ENCODE results near the gene ACTR10. TPM values are rescaled to one million over a fixed set of nuclear protein-coding genes. Genes with fewer than 3 reads are reported as not detected.

Gene ACTR10
- total RNA-seq, 4 donors from 2014 or later, result 45.1 to 149 (median 87.9) TPM

- no peak overlapping the region for H3K4me3 ChIP-seq
- no peaks in the 10 kb centered on the region for H3K9me3 ChIP-seq
- no peak for ATAC-seq
- TF ChIP-seq POLR2A (IDR thresholded peaks at IDR 0.05) (no peak), POLR2AphosphoS5 (IDR thresholded peaks at IDR 0.05) (no peak), CTCF (IDR thresholded peaks at IDR 0.05) (no peak), EP300 (IDR thresholded peaks at IDR 0.05) (no peak)
- 89 to 92% methylated on average over 2 to 4 of the region's 5 CpGs for WGBS, 2 donors (ENCODE audit: low coverage in 1 of 2)
- H3K36me3 ChIP-seq, result peaks cover 0 to 3% of the 10 kb centered on the region in 2 donors
- no peaks in the 10 kb centered on the region for H3K27me3 ChIP-seq
- no peak overlapping the region for H3K27ac ChIP-seq
- peaks cover 0 to 33% (median 11%) of the 10 kb centered on the region in 3 donors for H3K4me1 ChIP-seq
Measured at GRCh38 chr14:58198086-58198485, 1.9 kb upstream of the ACTR10 start.

GRCh38 chr14:58200480-58200841, 512 bp downstream of the ACTR10 start:
- Histone ChIP-seq H3K27me3 (no peaks in the 10 kb centered on the region), H3K4me3 (peak overlapping the region; percentile 89 to 92), H3K9me3 (no peaks in the 10 kb centered on the region), H3K27ac (peak overlapping the region; percentile 85 to 97 (median 92)), H3K4me1 (peaks cover 0 to 33% (median 11%) of the 10 kb centered on the region in 3 donors), H3K36me3 (peaks cover 0 to 27% of the 10 kb centered on the region in 2 donors)
- TF ChIP-seq POLR2AphosphoS5 (IDR thresholded peaks at IDR 0.05), result no peak
- no peak for TF ChIP-seq CTCF (IDR thresholded peaks at IDR 0.05)
- no peak for TF ChIP-seq EP300 (IDR thresholded peaks at IDR 0.05)
- no peak for TF ChIP-seq POLR2A (IDR thresholded peaks at IDR 0.05)
- ATAC-seq, result no peak
- WGBS, 2 donors (ENCODE audit: low coverage in 1 of 2), result 0% methylated on average over 2 to 11 of the region's 11 CpGs

- no peak for ATAC-seq
- Histone ChIP-seq H3K27me3 (no peaks in the 10 kb centered on the region), H3K4me3 (peak overlapping the region; percentile 89 to 92), H3K4me1 (peaks cover 0 to 33% (median 11%) of the 10 kb centered on the region in 3 donors), H3K9me3 (no peaks in the 10 kb centered on the region), H3K27ac (peak overlapping the region; percentile 85 to 97 (median 92)), H3K36me3 (peaks cover 0 to 31% of the 10 kb centered on the region in 2 donors)
- TF ChIP-seq EP300 (IDR thresholded peaks at IDR 0.05), result no peak
- no peak for TF ChIP-seq POLR2A (IDR thresholded peaks at IDR 0.05)
- TF ChIP-seq POLR2AphosphoS5 (IDR thresholded peaks at IDR 0.05), result no peak
- no peak for TF ChIP-seq CTCF (IDR thresholded peaks at IDR 0.05)
- WGBS, 2 donors (ENCODE audit: low coverage in 1 of 2), result 0% methylated on average over 2 of the region's 2 CpGs
Measured at GRCh38 chr14:58200846-58201245, 897 bp downstream of the ACTR10 start.

- Histone ChIP-seq H3K4me3 (no peak overlapping the region), H3K27ac (no peak overlapping the region), H3K27me3 (no peaks in the 10 kb centered on the region), H3K9me3 (no peaks in the 10 kb centered on the region), H3K36me3 (peaks cover 3 to 98% of the 10 kb centered on the region in 2 donors), H3K4me1 (no peaks in the 10 kb centered on the region)
- no peak for ATAC-seq
- TF ChIP-seq CTCF (IDR thresholded peaks at IDR 0.05) (no peak), EP300 (IDR thresholded peaks at IDR 0.05) (no peak), POLR2A (IDR thresholded peaks at IDR 0.05) (no peak), POLR2AphosphoS5 (IDR thresholded peaks at IDR 0.05) (no peak)
Measured at GRCh38 chr14:58213176-58213575, 13.2 kb downstream of the ACTR10 start.

GRCh38 chr14:58215191-58215914, 15.4 kb downstream of the ACTR10 start:
- Histone ChIP-seq H3K4me3 (no peak overlapping the region), H3K9me3 (no peaks in the 10 kb centered on the region), H3K36me3 (peaks cover 3 to 92% of the 10 kb centered on the region in 2 donors), H3K27me3 (no peaks in the 10 kb centered on the region), H3K4me1 (no peaks in the 10 kb centered on the region), H3K27ac (no peak overlapping the region)
- ATAC-seq, result no peak
- 71 to 91% methylated on average over 1 to 2 of the region's 2 CpGs for WGBS, 2 donors (ENCODE audit: low coverage in 1 of 2)
- TF ChIP-seq POLR2AphosphoS5 (IDR thresholded peaks at IDR 0.05) (no peak), CTCF (IDR thresholded peaks at IDR 0.05) (no peak), POLR2A (IDR thresholded peaks at IDR 0.05) (no peak), EP300 (IDR thresholded peaks at IDR 0.05) (no peak)

Measured in gastroesophageal sphincter (tissue), 4 donors.